Gastrocnemius medialis (tissue), 4 donors: ENCODE results near the gene SWAP70. TPM values are rescaled to one million over a fixed set of nuclear protein-coding genes. Genes with fewer than 3 reads are reported as not detected.

Experiments
- ATAC-seq, 2 donors: fragments of 150-250 bp; one replicate each; pipeline ENCODE4 v1.9.1; 2016
- DNase-seq, 2 donors: peaks; one replicate each; pipeline ENCODE4 v3.0.0-alpha.2; 2019
- H3K27ac ChIP-seq, 4 donors: fragments of 200-600 bp; sonication (generic); 1 replicate in 1 of 4; 2 replicates in 3 of 4; pipeline ENCODE4 v1.5.1; 2016 to 2018; ENCODE audit warnings: mild to moderate bottlenecking in 2 of 4, moderate library complexity in 1 of 4
- H3K27me3 ChIP-seq, 3 donors: fragments of 200-600 bp; sonication (generic) in 2 of 3; 1 replicate in 1 of 3; 2 replicates in 2 of 3; pipeline versions ENCODE4 v1.5.1 to v1.6.0; 2016 to 2019; ENCODE audit warnings: mild to moderate bottlenecking in 1 of 3, moderate library complexity in 1 of 3
- H3K36me3 ChIP-seq, 2 donors: fragments of 200-600 bp; sonication (generic) in 1 of 2; one replicate each; pipeline ENCODE4 v1.5.1; 2017 to 2018
- H3K4me1 ChIP-seq, 2 donors: fragments of 200-600 bp; sonication (generic) in 1 of 2; one replicate each; pipeline ENCODE4 v1.5.1; 2016 to 2017; ENCODE audit warnings: mild to moderate bottlenecking in 2 of 2
- H3K4me3 ChIP-seq, 4 donors: fragments of 200-600 bp; sonication (generic) in 3 of 4; 1 replicate in 1 of 4; 2 replicates in 3 of 4; pipeline ENCODE4 v1.5.1; 2016 to 2019; ENCODE audit warnings: mild to moderate bottlenecking in 2 of 4
- H3K9me3 ChIP-seq, 3 donors: fragments of 200-600 bp; sonication (generic) in 2 of 3; 1 replicate in 1 of 3; 2 replicates in 2 of 3; pipeline ENCODE4 v1.5.1; 2016 to 2019
- CTCF ChIP-seq, 5 experiments: fragments of 450-650 bp in 3 of 5; fragments of 200-600 bp in 2 of 5; sonication (generic) in 2 of 5; IDR thresholded peaks in 4 of 5; conservative IDR thresholded peaks in 1 of 5; 1 replicate in 4 of 5; 2 replicates in 1 of 5; pipeline ENCODE4 v1.5.1; 2016 to 2019; ENCODE audit warnings: antibody characterized with exemption in 5 of 5, mild to moderate bottlenecking in 3 of 5, moderate library complexity in 3 of 5
- POLR2A ChIP-seq, 2 donors: fragments of 450-650 bp; IDR thresholded peaks; one replicate each; pipeline ENCODE4 v1.6.1; 2017; ENCODE audit warnings: antibody characterized with exemption in 2 of 2, mild to moderate bottlenecking in 2 of 2, moderate library complexity in 2 of 2
- in situ Hi-C, 4 donors: fragments of 200-750 bp; cut with MboI; loops; one replicate each; pipeline versions ENCODE4 v1.15.0 to v1.8.0; 2017; ENCODE audit warnings: low sequenced_read_pairs in 4 of 4
- intact Hi-C: fragments of 100-400 bp; cut with DNase I; formaldehyde crosslinking; loops from one replicate; pipeline ENCODE4 v1.15.1; 2023; ENCODE audit warnings: low total_unique reads
- total RNA-seq, 4 donors: library from RNA; depleted of rRNA; stranded (reverse); fragments of >200 nt; gene quantifications; one replicate each; pipeline versions ENCODE4 v1.1.0 to v1.2.3, GENCODE V29; 2016

SWAP70 gene
- total RNA-seq, 4 donors from 2014 or later, result 6.5 to 14.4 (median 9.1) TPM

- Histone ChIP-seq H3K27ac (no peak overlapping the region), H3K4me1 (no peaks in the 10 kb centered on the region), H3K4me3 (no peak overlapping the region), H3K9me3 (no peaks in the 10 kb centered on the region), H3K36me3 (no peaks in the 10 kb centered on the region), H3K27me3 (no peaks in the 10 kb centered on the region)
- no peak for ATAC-seq
- TF ChIP-seq CTCF (IDR thresholded peaks at IDR 0.05 in 4 of 5, conservative IDR thresholded peaks at IDR 0.05 in 1 of 5) (no peak), POLR2A (IDR thresholded peaks at IDR 0.05) (no peak)
- in situ Hi-C loops (loop anchor here in 3 of 4 donors (10.0 to 25.0 kb wide), 3 partner anchors 223 to 985 kb away; partner anchors contain the start of gene ADM (in 1 of the 3)), intact Hi-C loops (loop anchor here (10.0 kb wide), 2 partner anchors 217 to 983 kb away; no protein-coding TSS in a partner anchor)
- DNase-seq, result no peak
These were observed 88.2 kb downstream of the SWAP70 start for GRCh38 chr11:9752091-9752490.

GRCh38 chr11:9753021-9753420 is 89.1 kb downstream of the SWAP70 start:
- intact Hi-C loops, result loop anchor here (10.0 kb wide), 2 partner anchors 218 to 982 kb away; no protein-coding TSS in a partner anchor
- no peak for TF ChIP-seq POLR2A (IDR thresholded peaks at IDR 0.05)
- no peak for TF ChIP-seq CTCF (IDR thresholded peaks at IDR 0.05 in 4 of 5, conservative IDR thresholded peaks at IDR 0.05 in 1 of 5)
- in situ Hi-C loops, result loop anchor here in 3 of 4 donors (10.0 to 25.0 kb wide), 3 partner anchors 222 to 984 kb away; partner anchors contain the start of gene ADM (in 1 of the 3)

GRCh38 chr11:9754010-9754471 is 90.2 kb downstream of the SWAP70 start:
- Histone ChIP-seq H3K36me3 (no peaks in the 10 kb centered on the region), H3K4me1 (peaks cover 6 to 10% of the 10 kb centered on the region in 2 donors), H3K9me3 (no peaks in the 10 kb centered on the region), H3K4me3 (no peak overlapping the region), H3K27ac (peak overlapping the region in 3 of 4 donors; percentile 5 to 52 (median 37)), H3K27me3 (no peaks in the 10 kb centered on the region)
- peak in 1 of 2 donors; percentile 44 for DNase-seq
- in situ Hi-C loops (loop anchor here in 3 of 4 donors (10.0 to 25.0 kb wide), 3 partner anchors 221 to 983 kb away; partner anchors contain the start of gene ADM (in 1 of the 3)), intact Hi-C loops (loop anchor here (10.0 kb wide), 2 partner anchors 219 to 981 kb away; no protein-coding TSS in a partner anchor)
- TF ChIP-seq POLR2A (IDR thresholded peaks at IDR 0.05) (no peak), CTCF (IDR thresholded peaks at IDR 0.05 in 4 of 5, conservative IDR thresholded peaks at IDR 0.05 in 1 of 5) (no peak)
- peak in 1 of 2 donors; percentile 10 for ATAC-seq

More at GRCh38 chr11:9753021-9753420, 89.1 kb downstream of the SWAP70 start:
- H3K36me3 ChIP-seq, result no peaks in the 10 kb centered on the region
- no peaks in the 10 kb centered on the region for H3K27me3 ChIP-seq
- H3K9me3 ChIP-seq, result no peaks in the 10 kb centered on the region
- H3K4me1 ChIP-seq, result peaks cover 0 to 6% of the 10 kb centered on the region in 2 donors
- no peak for DNase-seq
- H3K27ac ChIP-seq, result no peak overlapping the region
- H3K4me3 ChIP-seq, result no peak overlapping the region
- no peak for ATAC-seq

GRCh38 chr11:9755561-9756185 is 91.8 kb downstream of the SWAP70 start:
- no peaks in the 10 kb centered on the region for H3K27me3 ChIP-seq
- no peaks in the 10 kb centered on the region for H3K9me3 ChIP-seq
- TF ChIP-seq CTCF (IDR thresholded peaks at IDR 0.05 in 4 of 5, conservative IDR thresholded peaks at IDR 0.05 in 1 of 5), result no peak
- TF ChIP-seq POLR2A (IDR thresholded peaks at IDR 0.05), result no peak
- H3K36me3 ChIP-seq, result no peaks in the 10 kb centered on the region
- peak overlapping the region in 1 of 4 donors; percentile 1 for H3K27ac ChIP-seq
- intact Hi-C loops (loop anchor here (5.0 to 10.0 kb wide), 3 partner anchors 221 to 979 kb away; no protein-coding TSS in a partner anchor), in situ Hi-C loops (loop anchor here in 3 of 4 donors (10.0 to 25.0 kb wide), 3 partner anchors 219 to 982 kb away; partner anchors contain the start of gene ADM (in 1 of the 3))
- ATAC-seq (no peak), DNase-seq (no peak)
- H3K4me3 ChIP-seq, result no peak overlapping the region
- peaks cover 18 to 25% of the 10 kb centered on the region in 2 donors for H3K4me1 ChIP-seq
